Measurements from ENCODE around the gene DLX1.

DLX1 gene

GRCh38 chr2:172096626-172097547, 11.6 kb downstream of the DLX1 start (continued):
- TF ChIP-seq MYNN (tag by site-specific recombination; IDR thresholded peaks at IDR 0.05; ENCODE audit: borderline replicate concordance) (no peak), EGR2 (tag by site-specific recombination; IDR thresholded peaks at IDR 0.05; ENCODE audit: low read depth) (peak; percentile 89), OSR2 (tag by site-specific recombination; IDR thresholded peaks at IDR 0.05) (peak; percentile 61), ZNF132 (tag by site-specific recombination; IDR thresholded peaks at IDR 0.05; ENCODE audit: borderline replicate concordance) (no peak), ZNF121 (tag by site-specific recombination; IDR thresholded peaks at IDR 0.05) (peak; percentile 19; the same call in 1 of the 2 replicates), ZNF670 (tag by site-specific recombination; IDR thresholded peaks at IDR 0.05; ENCODE audit: low read depth) (no peak), ZBTB1 (tag by site-specific recombination; IDR thresholded peaks at IDR 0.05) (no peak), ZNF292 (tag by site-specific recombination; IDR thresholded peaks at IDR 0.05; ENCODE audit: borderline replicate concordance, low read depth) (no peak), ZNF2 (tag by site-specific recombination; IDR thresholded peaks at IDR 0.05) (peak; percentile 28; the same call in 1 of the 2 replicates), ZNF423 (tag by site-specific recombination; IDR thresholded peaks at IDR 0.05) (peak; percentile 99), IKZF3 (tag by site-specific recombination; IDR thresholded peaks at IDR 0.05) (peak; percentile 96), ZNF394 (tag by site-specific recombination; IDR thresholded peaks at IDR 0.05; ENCODE audit: borderline replicate concordance) (peak; percentile 39; the same call in 1 of the 2 replicates), ZNF544 (tag by site-specific recombination; IDR thresholded peaks at IDR 0.05) (no peak), ZNF140 (tag by site-specific recombination; IDR thresholded peaks at IDR 0.05) (no peak), ZBTB48 (tag by site-specific recombination; IDR thresholded peaks at IDR 0.05) (peak; percentile 93), ZNF335 (tag by site-specific recombination; conservative IDR thresholded peaks at IDR 0.05) (peak; percentile 86), ZNF488 (tag by site-specific recombination; IDR thresholded peaks at IDR 0.05) (no peak), ZNF174 (tag by site-specific recombination; IDR thresholded peaks at IDR 0.05) (no peak), ZNF416 (tag by site-specific recombination; IDR thresholded peaks at IDR 0.05) (no peak), ZNF449 (tag by site-specific recombination; IDR thresholded peaks at IDR 0.05) (no peak), ZNF473 (tag by site-specific recombination; IDR thresholded peaks at IDR 0.05) (no peak), GLIS1 (tag by site-specific recombination; IDR thresholded peaks at IDR 0.05) (peak; percentile 94), ZNF626 (tag by site-specific recombination; IDR thresholded peaks at IDR 0.05) (no peak), ZNF274 (IDR thresholded peaks at IDR 0.05; ENCODE audit: low read length) (no peak), ZNF274 (tag by site-specific recombination; IDR thresholded peaks at IDR 0.05; ENCODE audit: borderline replicate concordance) (no peak)
- TF ChIP-seq, protein P1, sequence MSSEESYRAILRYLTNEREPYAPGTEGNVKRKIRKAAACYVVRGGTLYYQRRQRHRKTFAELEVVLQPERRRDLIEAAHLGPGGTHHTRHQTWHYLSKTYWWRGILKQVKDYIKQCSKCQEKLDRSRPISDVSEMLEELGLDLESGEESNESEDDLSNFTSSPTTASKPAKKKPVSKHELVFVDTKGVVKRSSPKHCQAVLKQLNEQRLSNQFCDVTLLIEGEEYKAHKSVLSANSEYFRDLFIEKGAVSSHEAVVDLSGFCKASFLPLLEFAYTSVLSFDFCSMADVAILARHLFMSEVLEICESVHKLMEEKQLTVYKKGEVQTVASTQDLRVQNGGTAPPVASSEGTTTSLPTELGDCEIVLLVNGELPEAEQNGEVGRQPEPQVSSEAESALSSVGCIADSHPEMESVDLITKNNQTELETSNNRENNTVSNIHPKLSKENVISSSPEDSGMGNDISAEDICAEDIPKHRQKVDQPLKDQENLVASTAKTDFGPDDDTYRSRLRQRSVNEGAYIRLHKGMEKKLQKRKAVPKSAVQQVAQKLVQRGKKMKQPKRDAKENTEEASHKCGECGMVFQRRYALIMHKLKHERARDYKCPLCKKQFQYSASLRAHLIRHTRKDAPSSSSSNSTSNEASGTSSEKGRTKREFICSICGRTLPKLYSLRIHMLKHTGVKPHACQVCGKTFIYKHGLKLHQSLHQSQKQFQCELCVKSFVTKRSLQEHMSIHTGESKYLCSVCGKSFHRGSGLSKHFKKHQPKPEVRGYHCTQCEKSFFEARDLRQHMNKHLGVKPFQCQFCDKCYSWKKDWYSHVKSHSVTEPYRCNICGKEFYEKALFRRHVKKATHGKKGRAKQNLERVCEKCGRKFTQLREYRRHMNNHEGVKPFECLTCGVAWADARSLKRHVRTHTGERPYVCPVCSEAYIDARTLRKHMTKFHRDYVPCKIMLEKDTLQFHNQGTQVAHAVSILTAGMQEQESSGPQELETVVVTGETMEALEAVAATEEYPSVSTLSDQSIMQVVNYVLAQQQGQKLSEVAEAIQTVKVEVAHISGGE (tag by site-specific recombination; conservative IDR thresholded peaks at IDR 0.05; ENCODE audit: low read depth): peak; percentile 28; the same call in 1 of the 2 replicates
- TF ChIP-seq, protein P2, sequence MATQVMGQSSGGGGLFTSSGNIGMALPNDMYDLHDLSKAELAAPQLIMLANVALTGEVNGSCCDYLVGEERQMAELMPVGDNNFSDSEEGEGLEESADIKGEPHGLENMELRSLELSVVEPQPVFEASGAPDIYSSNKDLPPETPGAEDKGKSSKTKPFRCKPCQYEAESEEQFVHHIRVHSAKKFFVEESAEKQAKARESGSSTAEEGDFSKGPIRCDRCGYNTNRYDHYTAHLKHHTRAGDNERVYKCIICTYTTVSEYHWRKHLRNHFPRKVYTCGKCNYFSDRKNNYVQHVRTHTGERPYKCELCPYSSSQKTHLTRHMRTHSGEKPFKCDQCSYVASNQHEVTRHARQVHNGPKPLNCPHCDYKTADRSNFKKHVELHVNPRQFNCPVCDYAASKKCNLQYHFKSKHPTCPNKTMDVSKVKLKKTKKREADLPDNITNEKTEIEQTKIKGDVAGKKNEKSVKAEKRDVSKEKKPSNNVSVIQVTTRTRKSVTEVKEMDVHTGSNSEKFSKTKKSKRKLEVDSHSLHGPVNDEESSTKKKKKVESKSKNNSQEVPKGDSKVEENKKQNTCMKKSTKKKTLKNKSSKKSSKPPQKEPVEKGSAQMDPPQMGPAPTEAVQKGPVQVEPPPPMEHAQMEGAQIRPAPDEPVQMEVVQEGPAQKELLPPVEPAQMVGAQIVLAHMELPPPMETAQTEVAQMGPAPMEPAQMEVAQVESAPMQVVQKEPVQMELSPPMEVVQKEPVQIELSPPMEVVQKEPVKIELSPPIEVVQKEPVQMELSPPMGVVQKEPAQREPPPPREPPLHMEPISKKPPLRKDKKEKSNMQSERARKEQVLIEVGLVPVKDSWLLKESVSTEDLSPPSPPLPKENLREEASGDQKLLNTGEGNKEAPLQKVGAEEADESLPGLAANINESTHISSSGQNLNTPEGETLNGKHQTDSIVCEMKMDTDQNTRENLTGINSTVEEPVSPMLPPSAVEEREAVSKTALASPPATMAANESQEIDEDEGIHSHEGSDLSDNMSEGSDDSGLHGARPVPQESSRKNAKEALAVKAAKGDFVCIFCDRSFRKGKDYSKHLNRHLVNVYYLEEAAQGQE (tag by site-specific recombination; IDR thresholded peaks at IDR 0.05): peak; percentile 29; the same call in 1 of the 2 replicates
- TF ChIP-seq, protein P3, sequence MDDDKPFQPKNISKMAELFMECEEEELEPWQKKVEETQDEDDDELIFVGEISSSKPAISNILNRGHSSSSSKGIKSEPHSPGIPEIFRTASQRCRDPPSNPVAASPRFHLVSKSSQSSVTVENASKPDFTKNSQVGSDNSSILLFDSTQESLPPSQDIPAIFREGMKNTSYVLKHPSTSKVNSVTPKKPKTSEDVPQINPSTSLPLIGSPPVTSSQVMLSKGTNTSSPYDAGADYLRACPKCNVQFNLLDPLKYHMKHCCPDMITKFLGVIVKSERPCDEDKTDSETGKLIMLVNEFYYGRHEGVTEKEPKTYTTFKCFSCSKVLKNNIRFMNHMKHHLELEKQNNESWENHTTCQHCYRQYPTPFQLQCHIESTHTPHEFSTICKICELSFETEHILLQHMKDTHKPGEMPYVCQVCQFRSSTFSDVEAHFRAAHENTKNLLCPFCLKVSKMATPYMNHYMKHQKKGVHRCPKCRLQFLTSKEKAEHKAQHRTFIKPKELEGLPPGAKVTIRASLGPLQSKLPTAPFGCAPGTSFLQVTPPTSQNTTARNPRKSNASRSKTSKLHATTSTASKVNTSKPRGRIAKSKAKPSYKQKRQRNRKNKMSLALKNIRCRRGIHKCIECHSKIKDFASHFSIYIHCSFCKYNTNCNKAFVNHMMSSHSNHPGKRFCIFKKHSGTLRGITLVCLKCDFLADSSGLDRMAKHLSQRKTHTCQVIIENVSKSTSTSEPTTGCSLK (tag by site-specific recombination; IDR thresholded peaks at IDR 0.05): no peak
